GM18909 (cell line): Measurements from ENCODE around the gene HPS1.
A peak's percentile ranks its signal among the peaks of the same experiment; 100 is the strongest.

Source experiments
- ATAC-seq: cut with Tn5 transposase; IDR thresholded peaks from one replicate; pipeline ENCODE4 v1.9.1; 2021; ENCODE audit warnings: mild to moderate bottlenecking; ENCODE audit not compliant: unreplicated experiment, poor library complexity

The HPS1 gene

GRCh38 chr10:98446661-98447221 lies at the start of gene HPS1:
TSS of gene HPS1 (minus strand) at chr10:98446935. CDS start at chr10:98443240, 3,695 bp downstream.
- ATAC-seq, result peak; percentile 89

- ATAC-seq, result peak; percentile 59
These were observed 46.0 kb upstream of the HPS1 start for GRCh38 chr10:98492763-98493162.

GRCh38 chr10:98489561-98490481 lies 43.1 kb upstream of the HPS1 start:
- no peak for ATAC-seq

- ATAC-seq, result no peak
These were observed 42.1 kb upstream of the HPS1 start for GRCh38 chr10:98488669-98489430.

- ATAC-seq, result no peak
These were observed 40.9 kb upstream of the HPS1 start for GRCh38 chr10:98487649-98488048.

- no peak for ATAC-seq
These were observed 39.7 kb upstream of the HPS1 start for GRCh38 chr10:98486421-98486820.

- no peak for ATAC-seq
These were observed 39.2 kb upstream of the HPS1 start for GRCh38 chr10:98485959-98486358.

GRCh38 chr10:98483658-98484057 lies 36.9 kb upstream of the HPS1 start:
- no peak for ATAC-seq

GRCh38 chr10:98482096-98482495 lies 35.4 kb upstream of the HPS1 start:
- ATAC-seq, result no peak

- no peak for ATAC-seq
These were observed 34.7 kb upstream of the HPS1 start for GRCh38 chr10:98481404-98481945.

GRCh38 chr10:98478430-98479222 lies 31.9 kb upstream of the HPS1 start:
- ATAC-seq, result no peak

GRCh38 chr10:98477861-98478260 lies 31.1 kb upstream of the HPS1 start:
- ATAC-seq, result no peak

GRCh38 chr10:98474628-98475027 lies 27.9 kb upstream of the HPS1 start:
- ATAC-seq, result no peak

GRCh38 chr10:98472196-98472595 lies 25.5 kb upstream of the HPS1 start:
- no peak for ATAC-seq

- ATAC-seq, result no peak
These were observed 24.1 kb upstream of the HPS1 start for GRCh38 chr10:98470850-98471249.

- no peak for ATAC-seq
These were observed 22.5 kb upstream of the HPS1 start for GRCh38 chr10:98469001-98469931.

GRCh38 chr10:98467506-98468318 lies 21.0 kb upstream of the HPS1 start:
- peak; percentile 97 for ATAC-seq

GRCh38 chr10:98466861-98467505 lies 20.2 kb upstream of the HPS1 start:
- no peak for ATAC-seq
